Measurements from ENCODE around the gene ATG5. TPM values are rescaled to one million over a fixed set of nuclear protein-coding genes. Genes with fewer than 3 reads are reported as not detected.
A peak's percentile ranks its signal among the peaks of the same experiment; 100 is the strongest.

ATG5 gene
- total RNA-seq, 1 donor from 2014 or later, result 25.5 TPM

- DNase-seq (ENCODE audit: low read depth), result no peak
- TF ChIP-seq, protein P1, sequence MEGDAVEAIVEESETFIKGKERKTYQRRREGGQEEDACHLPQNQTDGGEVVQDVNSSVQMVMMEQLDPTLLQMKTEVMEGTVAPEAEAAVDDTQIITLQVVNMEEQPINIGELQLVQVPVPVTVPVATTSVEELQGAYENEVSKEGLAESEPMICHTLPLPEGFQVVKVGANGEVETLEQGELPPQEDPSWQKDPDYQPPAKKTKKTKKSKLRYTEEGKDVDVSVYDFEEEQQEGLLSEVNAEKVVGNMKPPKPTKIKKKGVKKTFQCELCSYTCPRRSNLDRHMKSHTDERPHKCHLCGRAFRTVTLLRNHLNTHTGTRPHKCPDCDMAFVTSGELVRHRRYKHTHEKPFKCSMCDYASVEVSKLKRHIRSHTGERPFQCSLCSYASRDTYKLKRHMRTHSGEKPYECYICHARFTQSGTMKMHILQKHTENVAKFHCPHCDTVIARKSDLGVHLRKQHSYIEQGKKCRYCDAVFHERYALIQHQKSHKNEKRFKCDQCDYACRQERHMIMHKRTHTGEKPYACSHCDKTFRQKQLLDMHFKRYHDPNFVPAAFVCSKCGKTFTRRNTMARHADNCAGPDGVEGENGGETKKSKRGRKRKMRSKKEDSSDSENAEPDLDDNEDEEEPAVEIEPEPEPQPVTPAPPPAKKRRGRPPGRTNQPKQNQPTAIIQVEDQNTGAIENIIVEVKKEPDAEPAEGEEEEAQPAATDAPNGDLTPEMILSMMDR (conservative IDR thresholded peaks at IDR 0.05; ENCODE audit: low read depth, low read length), result no peak
- peak overlapping the region; percentile 56 for H3K4me3 ChIP-seq (ENCODE audit: low read depth, low read length)
Measured at GRCh38 chr6:106360989-106361430, 35.5 kb upstream of the ATG5 start.

DNA sequence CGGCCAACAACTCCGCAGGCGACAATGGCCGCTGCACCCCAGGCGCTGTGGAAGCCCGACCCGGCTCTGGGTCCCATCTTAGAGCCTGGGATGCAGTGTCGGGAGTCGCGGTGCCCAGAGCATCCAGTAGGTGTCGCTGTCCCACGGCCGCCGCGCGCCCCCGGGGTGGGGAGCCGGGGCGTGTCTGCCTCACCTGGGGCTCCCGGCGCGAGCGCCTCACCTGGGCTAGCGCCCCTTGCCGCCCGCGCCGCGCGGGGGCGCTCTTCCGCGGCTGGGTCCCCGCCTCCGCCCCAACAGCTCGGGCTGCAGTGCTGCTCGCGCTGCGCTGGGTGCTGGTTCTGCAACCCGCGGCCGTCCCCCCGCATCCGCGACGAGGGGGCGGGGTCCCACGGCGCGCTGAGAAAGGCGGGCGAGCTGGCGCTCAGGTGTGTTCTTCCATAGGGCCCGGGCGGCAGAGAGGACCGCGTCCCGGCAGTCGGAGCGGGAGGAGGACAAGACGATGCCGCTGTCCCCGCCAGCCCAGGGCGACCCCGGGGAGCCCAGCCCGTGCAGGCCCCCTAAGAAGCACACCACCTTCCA is 34.9 kb upstream of the ATG5 start, which contains the start of gene CRYBG1:
Gene CRYBG1 (plus strand): TSS at position 308 of the 579 bp plus-strand sequence. CDS start 192 bp downstream, at position 500.
- TF ChIP-seq, protein P1 (conservative IDR thresholded peaks at IDR 0.05; ENCODE audit: low read depth, low read length), result peak; percentile 70
- peak within 1 kb of the TSS; percentile 56 for H3K4me3 ChIP-seq (ENCODE audit: low read depth, low read length)

GRCh38 chr6:106359959-106360409 is 34.4 kb upstream of the ATG5 start:
- DNase-seq (ENCODE audit: low read depth), result no peak
- TF ChIP-seq, protein P1 (conservative IDR thresholded peaks at IDR 0.05; ENCODE audit: low read depth, low read length), result no peak

More for the DNA sequence above, 34.9 kb upstream of the ATG5 start, which contains the start of gene CRYBG1:
- no peak for DNase-seq (ENCODE audit: low read depth)

GRCh38 chr6:106356378-106356777 is 30.8 kb upstream of the ATG5 start:
- H3K4me3 ChIP-seq (ENCODE audit: low read depth, low read length), result no peak overlapping the region
- no peak for DNase-seq (ENCODE audit: low read depth)
- TF ChIP-seq, protein P1 (conservative IDR thresholded peaks at IDR 0.05; ENCODE audit: low read depth, low read length), result no peak

More at GRCh38 chr6:106359959-106360409, 34.4 kb upstream of the ATG5 start:
- peak overlapping the region; percentile 56 for H3K4me3 ChIP-seq (ENCODE audit: low read depth, low read length)

DNA sequence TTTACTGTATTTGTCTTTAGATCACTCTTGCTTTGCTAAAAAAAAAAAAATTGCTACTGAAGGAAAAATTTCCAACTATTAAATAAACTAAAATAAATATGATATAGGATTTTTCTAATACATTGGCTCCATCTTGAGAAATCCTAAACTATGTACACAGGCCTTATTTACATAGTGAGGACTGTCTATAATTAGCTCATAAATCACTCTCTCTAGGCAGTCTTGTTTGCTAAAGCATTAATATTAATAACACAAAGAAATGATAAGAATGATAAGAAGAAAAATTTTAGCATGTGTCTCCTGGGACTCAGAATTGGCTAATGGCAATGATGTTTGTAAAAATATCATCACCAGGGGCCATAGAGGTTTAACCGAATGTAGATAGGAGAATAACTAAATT is 21.7 kb upstream of the ATG5 start:
- DNase-seq (ENCODE audit: low read depth), result no peak
- TF ChIP-seq, protein P1 (conservative IDR thresholded peaks at IDR 0.05; ENCODE audit: low read depth, low read length), result no peak
- no peak overlapping the region for H3K4me3 ChIP-seq (ENCODE audit: low read depth, low read length)

- TF ChIP-seq, protein P1 (conservative IDR thresholded peaks at IDR 0.05; ENCODE audit: low read depth, low read length), result peak; percentile 93
- DNase-seq (ENCODE audit: low read depth), result peak; percentile 41
- H3K4me3 ChIP-seq (ENCODE audit: low read depth, low read length), result no peak overlapping the region
Measured at GRCh38 chr6:106339334-106340029, 13.9 kb upstream of the ATG5 start.

All from epithelial cell of proximal tubule (primary cell).